K562 (cell line): ENCODE measurements around the gene INSL3. TPM values are rescaled to one million over a fixed set of nuclear protein-coding genes. Genes with fewer than 3 reads are reported as not detected.
A peak's percentile ranks its signal among the peaks of the same experiment; 100 is the strongest.

Source experiments
- AFF4 ChIP-seq: sonication (generic); formaldehyde crosslinking; IDR thresholded peaks from 2 replicates; pipeline ENCODE4 v1.8.0; 2023; ENCODE audit warnings: mild to moderate bottlenecking, missing genetic modification reagents
- BDP1 ChIP-seq: IDR thresholded peaks from 3 replicates; pipeline ENCODE4 v1.6.1; 2011; ENCODE audit not compliant: insufficient read length, insufficient read depth
- CSDE1 ChIP-seq, 2 experiments: fragments of 450-650 bp; IDR thresholded peaks; 2 replicates each; pipeline ENCODE4 v1.6.1; 2016; ENCODE audit warnings: mild to moderate bottlenecking in 1 of 2
- E2F3 ChIP-seq: fragments of 250-450 bp; sonication (Bioruptor Pico); IDR thresholded peaks from 2 replicates; pipeline ENCODE4 v1.4.0; 2020; ENCODE audit warnings: mild to moderate bottlenecking
- FOXK1 ChIP-seq: sonication (generic); formaldehyde crosslinking; IDR thresholded peaks from 2 replicates; pipeline ENCODE4 v1.8.0; 2022; ENCODE audit warnings: missing genetic modification reagents, mild to moderate bottlenecking, borderline replicate concordance
- HMGN3 ChIP-seq: IDR thresholded peaks from 2 replicates; pipeline ENCODE4 v1.6.1; 2011; ENCODE audit warnings: borderline replicate concordance, low read depth, mild to moderate bottlenecking, mixed read lengths, low read length; ENCODE audit not compliant: insufficient read length; ENCODE audit errors: extremely low read depth
- ID3 ChIP-seq, 2 experiments: fragments of 250-450 bp in 1 of 2; fragments of 450-650 bp in 1 of 2; sonication (Bioruptor Pico) in 1 of 2; IDR thresholded peaks; 2 replicates each; pipeline versions ENCODE4 v1.6.1 to v1.8.0; 2016 to 2021; ENCODE audit warnings: mild to moderate bottlenecking in 2 of 2, moderate library complexity in 2 of 2, missing compliant biosample characterization in 1 of 2, missing genetic modification characterization in 1 of 2
- JUND ChIP-seq, 2 experiments: IDR thresholded peaks; 2 replicates in 1 of 2; 3 replicates in 1 of 2; pipeline ENCODE4 v1.6.1; 2011; ENCODE audit warnings: borderline replicate concordance in 2 of 2, low read depth in 2 of 2, low read length in 2 of 2, improper control_type of control experiment in 1 of 2, missing biosample characterization in 1 of 2, missing genetic modification characterization in 1 of 2, missing genetic modification reagents in 1 of 2
- NRF1 ChIP-seq, 2 experiments: fragments of 450-650 bp; IDR thresholded peaks in 1 of 2; conservative IDR thresholded peaks in 1 of 2; 2 replicates each; pipeline ENCODE4 v1.6.1; 2014; ENCODE audit warnings: mild to moderate bottlenecking in 2 of 2
- RBBP5 ChIP-seq: fragments of 200-600 bp; sonication (generic); IDR thresholded peaks from 2 replicates; pipeline ENCODE4 v1.6.1; 2012; ENCODE audit warnings: borderline replicate concordance, mild to moderate bottlenecking, low read length, control low read depth, inconsistent platforms; ENCODE audit not compliant: insufficient read depth, poor library complexity, severe bottlenecking
- RBM34 ChIP-seq: fragments of 200-400 bp; formaldehyde crosslinking; IDR thresholded peaks from 2 replicates; pipeline ENCODE4 v1.6.1; 2018; ENCODE audit warnings: low read length, borderline replicate concordance; ENCODE audit not compliant: insufficient read depth
- RFX5 ChIP-seq: IDR thresholded peaks from 2 replicates; pipeline ENCODE4 v1.6.1; 2011; ENCODE audit warnings: low read depth, mild to moderate bottlenecking, improper control_type of control experiment, low read length
- SRSF1 ChIP-seq: fragments of 200-400 bp; formaldehyde crosslinking; IDR thresholded peaks from 2 replicates; pipeline ENCODE4 v1.6.1; 2017; ENCODE audit warnings: mild to moderate bottlenecking, low read depth, low read length, moderate library complexity
- STAT5B ChIP-seq: fragments of 250-450 bp; sonication (Bioruptor Pico); IDR thresholded peaks from 2 replicates; pipeline ENCODE4 v1.8.0; 2021; ENCODE audit warnings: mild to moderate bottlenecking, inconsistent platforms
- TAF1 ChIP-seq: IDR thresholded peaks from 2 replicates; pipeline ENCODE4 v1.6.1; 2011; ENCODE audit warnings: mild to moderate bottlenecking, low read length, moderate library complexity; ENCODE audit not compliant: insufficient read depth, control insufficient read depth, severe bottlenecking; ENCODE audit errors: extremely low read depth
- TAF7 ChIP-seq: fragments of 450-650 bp; IDR thresholded peaks from 2 replicates; pipeline ENCODE4 v1.6.1; 2016; ENCODE audit warnings: missing genetic modification characterization, missing compliant biosample characterization
- TEAD1 ChIP-seq, 2 experiments: fragments of 450-650 bp in 1 of 2; sonication (generic) in 1 of 2; formaldehyde crosslinking; IDR thresholded peaks; 2 replicates each; pipeline versions ENCODE4 v1.4.0 to v1.8.0; 2020 to 2022; ENCODE audit warnings: mild to moderate bottlenecking in 2 of 2, missing genetic modification reagents in 1 of 2
- XRCC5 ChIP-seq: fragments of 200-400 bp; formaldehyde crosslinking; IDR thresholded peaks from 2 replicates; pipeline ENCODE4 v1.6.1; 2017; ENCODE audit warnings: low read depth, mild to moderate bottlenecking, low read length
- ZC3H8 ChIP-seq: fragments of 450-650 bp; IDR thresholded peaks from 2 replicates; pipeline ENCODE4 v1.6.1; 2017
- ZNF347 ChIP-seq: fragments of 450-650 bp; formaldehyde crosslinking; IDR thresholded peaks from 2 replicates; pipeline ENCODE4 v1.4.0; 2020; ENCODE audit warnings: low read depth, mild to moderate bottlenecking, moderate library complexity
- ZNF79 ChIP-seq: fragments of 250-450 bp; sonication (Bioruptor Pico); IDR thresholded peaks from 2 replicates; pipeline ENCODE4 v1.4.0; 2020; ENCODE audit warnings: low read depth, mild to moderate bottlenecking, moderate library complexity
- ZSCAN29 ChIP-seq: fragments of 450-650 bp; IDR thresholded peaks from 2 replicates; pipeline ENCODE4 v1.6.1; 2017
- polyA plus RNA-seq, 8 experiments: library from polyadenylated mRNA; depleted of rRNA in 4 of 8; stranded (reverse) in 5 of 8; unstranded in 3 of 8; fragments of >200 nt; fragmentation: Nextera tagmentation in 2 of 8; fragmentation: Illumina TruSeq in 1 of 8; extraction: Ambion mirVana in 2 of 8; extraction: Trizol in 1 of 8; gene quantifications; 2 replicates each; pipeline versions ENCODE4 v1.2.1 to v1.2.3, GENCODE V29; 2011 to 2014; ENCODE audit warnings: inconsistent platforms in 1 of 8, missing spikeins in 1 of 8
- total RNA-seq, 7 experiments: library from RNA; depleted of rRNA in 6 of 7; stranded (reverse); fragments of >200 nt in 6 of 7; fragmentation: Illumina TruSeq in 2 of 7; extraction: Trizol in 2 of 7; gene quantifications; 2 replicates each; pipeline versions ENCODE4 v1.2.1 to v1.2.3, GENCODE V29; 2011 to 2021; ENCODE audit warnings: low replicate concordance in 1 of 7

INSL3 gene
- total and polyA plus RNA-seq, 9 of the 15 experiments (the other 6 are each of a cell fraction or from before 2014, with no cell fraction given): not detected

- TF ChIP-seq TEAD1 (CRISPR knock-in tag; IDR thresholded peaks at IDR 0.05) (peak; percentile 20 to 38; a peak in 2 of 4 replicates), FOXK1 (CRISPR knock-in tag) (no peak), JUND (IDR thresholded peaks at IDR 0.05; ENCODE audit: borderline replicate concordance, low read depth, low read length) (peak; percentile 58), JUND (tag; IDR thresholded peaks at IDR 0.05; ENCODE audit: borderline replicate concordance, low read depth, low read length) (0 out of 3 replicates have a peak, but pooled peaks have one; percentile 24), ID3 (CRISPR knock-in tag; IDR thresholded peaks at IDR 0.05) (no peak), ID3 (tag; IDR thresholded peaks at IDR 0.05) (0 out of 2 replicates have a peak, but pooled peaks have one; percentile 44), STAT5B (CRISPR knock-in tag) (no peak), RFX5 (no peak), RBM34 (no peak), AFF4 (CRISPR knock-in tag) (peak; percentile 89; the same call in 1 of the 2 replicates), ZNF79 (CRISPR knock-in tag) (no peak), SRSF1 (0 out of 2 replicates have a peak, but pooled peaks have one; percentile 84), ZSCAN29 (0 out of 2 replicates have a peak, but pooled peaks have one; percentile 15), TAF1 (peak; percentile 97), E2F3 (CRISPR knock-in tag) (peak; percentile 85; the same call in 1 of the 2 replicates), TAF7 (peak; percentile 97), NRF1 (conservative IDR thresholded peaks at IDR 0.05 in 1 of 2, IDR thresholded peaks at IDR 0.05 in 1 of 2) (peak; percentile 91 to 93), ZC3H8 (no peak), BDP1 (no peak), XRCC5 (peak; percentile 77; the same call in 1 of the 2 replicates), RBBP5 (peak; percentile 85), CSDE1 (IDR thresholded peaks at IDR 0.05) (no peak), HMGN3 (peak; percentile 91), ZNF347 (CRISPR knock-in tag) (no peak)
These were observed 38.4 kb upstream of the INSL3 start, which contains the start of gene RPL18A (continued) for GRCh38 chr19:17859533-17860330.
